Stimulated activated naive CD8-positive, alpha-beta T cell treated with anti-CD3 and anti-CD28 coated beads, Interleukin-15, Interleukin-2, amounts not matched to agents 100 ng/mL and 50 ng/mL, for 24 hours (primary cell): ENCODE data around the gene ZNF484.
A peak's percentile ranks its signal among the peaks of the same experiment; 100 is the strongest.
"Not testable (repeated sequence)": the region's sequence is repeated elsewhere in the genome, so short reads cannot be mapped to it uniquely, and the experiment has no call there.

Source experiments
- H3K27ac Mint-ChIP-seq: one replicate; pipeline ENCODE4 v1.8.0; 2021; ENCODE audit warnings: mild to moderate bottlenecking, mixed read lengths
- H3K27me3 Mint-ChIP-seq: one replicate; pipeline ENCODE4 v1.8.0; 2021; ENCODE audit warnings: mixed read lengths
- H3K36me3 Mint-ChIP-seq: one replicate; pipeline ENCODE4 v1.8.0; 2021; ENCODE audit warnings: low read depth, mixed read lengths
- H3K4me1 Mint-ChIP-seq: one replicate; pipeline ENCODE4 v1.8.0; 2021; ENCODE audit warnings: low read depth, mixed read lengths
- H3K4me3 Mint-ChIP-seq: one replicate; pipeline ENCODE4 v1.8.0; 2021; ENCODE audit warnings: mild to moderate bottlenecking, mixed read lengths
- H3K9me3 Mint-ChIP-seq: one replicate; pipeline ENCODE4 v1.8.0; 2021; ENCODE audit warnings: mixed read lengths

ZNF484 gene

DNA sequence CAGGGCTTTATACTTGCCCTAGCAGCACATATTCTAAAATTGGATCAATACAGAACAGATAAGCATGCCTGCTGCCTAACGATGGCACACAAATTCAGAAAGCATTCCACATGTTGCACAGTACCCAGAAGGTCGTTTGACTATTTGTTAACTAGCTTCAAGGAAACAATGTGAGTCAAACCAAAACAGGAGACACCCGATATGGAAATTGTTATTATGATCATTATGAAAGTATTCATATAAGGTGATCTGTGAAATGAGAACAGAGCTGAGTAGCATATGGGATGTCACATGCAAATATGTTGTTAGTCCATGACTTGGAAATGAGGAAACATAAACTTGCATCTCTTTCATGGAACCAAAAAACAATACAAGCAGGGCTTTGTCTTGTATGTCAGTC is 56.9 kb downstream of the ZNF484 start:
- H3K27me3 Mint-ChIP-seq = peaks cover 27% of the 10 kb centered on the region
- H3K4me1 Mint-ChIP-seq = peaks cover 8% of the 10 kb centered on the region
- H3K27ac Mint-ChIP-seq = peak overlapping the region; percentile 63
- no peak overlapping the region for H3K4me3 Mint-ChIP-seq
- peaks cover 7% of the 10 kb centered on the region for H3K36me3 Mint-ChIP-seq
- no peaks in the 10 kb centered on the region for H3K9me3 Mint-ChIP-seq

DNA sequence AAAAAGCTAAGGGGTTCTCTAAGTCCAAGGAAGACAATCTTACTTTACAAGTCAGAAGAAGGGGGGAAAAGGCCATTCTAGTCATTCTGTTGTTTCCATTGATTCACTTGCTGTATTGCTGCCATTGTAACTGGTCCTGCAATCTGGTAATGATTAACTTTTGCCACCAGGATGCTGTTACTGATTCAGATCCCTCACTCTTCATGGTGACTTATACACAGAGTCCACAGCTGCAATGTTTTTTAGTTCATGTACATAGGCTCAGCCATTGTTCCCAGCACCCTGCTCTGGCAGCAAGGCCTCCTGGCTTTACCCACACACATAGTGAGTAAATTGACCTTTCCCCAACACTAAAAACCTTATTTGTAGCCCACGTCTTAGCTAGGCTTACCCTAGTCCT is 57.9 kb downstream of the ZNF484 start:
- peaks cover 30% of the 10 kb centered on the region for H3K27me3 Mint-ChIP-seq
- not testable (repeated sequence) for H3K4me3 Mint-ChIP-seq, H3K4me1 Mint-ChIP-seq, H3K9me3 Mint-ChIP-seq, H3K36me3 Mint-ChIP-seq, H3K27ac Mint-ChIP-seq

GRCh38 chr9:92809629-92810326 is 68.1 kb downstream of the ZNF484 start:
- Mint-ChIP-seq H3K4me1 (peaks cover 15% of the 10 kb centered on the region), H3K27me3 (peaks cover 61% of the 10 kb centered on the region), H3K4me3 (peak overlapping the region; percentile 81)
- H3K27ac Mint-ChIP-seq, H3K9me3 Mint-ChIP-seq, H3K36me3 Mint-ChIP-seq: not testable (repeated sequence)

- no peaks in the 10 kb centered on the region for H3K9me3 Mint-ChIP-seq
- H3K27me3 Mint-ChIP-seq = peaks cover 53% of the 10 kb centered on the region
- H3K4me1 Mint-ChIP-seq = peaks cover 9% of the 10 kb centered on the region
- no peaks in the 10 kb centered on the region for H3K36me3 Mint-ChIP-seq
- H3K27ac Mint-ChIP-seq = peak overlapping the region; percentile 65
- H3K4me3 Mint-ChIP-seq = peak overlapping the region; percentile 81
Measured at GRCh38 chr9:92808726-92809451, 68.9 kb downstream of the ZNF484 start.

DNA sequence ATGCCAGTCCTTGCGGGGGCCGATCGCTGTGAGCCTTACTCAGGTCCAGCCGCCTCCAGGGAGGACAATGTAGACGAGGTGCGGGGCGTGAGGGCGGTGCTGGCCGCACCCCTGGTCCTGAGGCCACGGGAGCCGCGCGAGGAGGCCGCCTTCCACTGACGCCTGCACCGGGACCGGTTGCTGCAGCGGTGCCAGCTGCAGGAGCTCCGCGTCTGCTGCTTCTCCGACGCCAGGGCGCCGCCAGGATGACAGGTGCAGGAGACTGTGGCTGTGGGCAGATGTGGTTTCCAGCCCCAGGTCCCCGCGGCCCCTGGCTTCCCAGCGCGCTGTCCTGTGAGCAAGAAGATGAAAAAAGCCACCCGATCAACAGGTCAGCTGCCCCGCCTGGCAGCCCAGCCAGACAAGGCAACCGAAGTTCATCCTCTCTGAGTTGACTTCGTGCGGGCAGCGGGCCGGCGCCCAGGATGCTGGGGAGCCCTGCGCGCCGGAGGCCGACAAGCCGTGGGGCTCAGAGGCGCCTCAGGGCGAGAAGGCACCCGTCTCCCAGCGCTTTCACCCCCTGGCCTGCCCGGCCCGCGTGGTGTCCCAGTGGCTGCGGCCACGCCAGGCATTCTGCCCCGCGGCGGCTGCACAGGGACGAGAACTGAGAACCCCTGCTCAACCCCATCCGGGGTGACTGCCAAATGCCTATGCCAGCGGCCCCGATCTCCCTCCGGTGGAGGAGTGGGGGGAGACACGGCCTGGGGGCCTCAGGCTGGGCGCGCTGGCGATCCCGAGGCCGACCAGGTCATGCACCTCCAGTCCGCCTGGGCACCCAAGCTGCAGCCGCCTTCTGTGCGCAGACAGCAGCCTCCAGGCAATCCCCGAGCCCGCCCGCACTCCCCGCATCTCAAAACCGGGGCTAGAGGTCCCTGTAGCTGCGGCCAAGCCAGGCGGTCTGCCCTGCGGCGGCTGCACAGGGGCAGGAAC is 69.8 kb downstream of the ZNF484 start:
- no peaks in the 10 kb centered on the region for H3K36me3 Mint-ChIP-seq
- peak overlapping the region; percentile 52 for H3K4me3 Mint-ChIP-seq
- H3K9me3 Mint-ChIP-seq = no peaks in the 10 kb centered on the region
- H3K27ac Mint-ChIP-seq = no peak overlapping the region
- H3K27me3 Mint-ChIP-seq = peaks cover 45% of the 10 kb centered on the region
- peaks cover 9% of the 10 kb centered on the region for H3K4me1 Mint-ChIP-seq

DNA sequence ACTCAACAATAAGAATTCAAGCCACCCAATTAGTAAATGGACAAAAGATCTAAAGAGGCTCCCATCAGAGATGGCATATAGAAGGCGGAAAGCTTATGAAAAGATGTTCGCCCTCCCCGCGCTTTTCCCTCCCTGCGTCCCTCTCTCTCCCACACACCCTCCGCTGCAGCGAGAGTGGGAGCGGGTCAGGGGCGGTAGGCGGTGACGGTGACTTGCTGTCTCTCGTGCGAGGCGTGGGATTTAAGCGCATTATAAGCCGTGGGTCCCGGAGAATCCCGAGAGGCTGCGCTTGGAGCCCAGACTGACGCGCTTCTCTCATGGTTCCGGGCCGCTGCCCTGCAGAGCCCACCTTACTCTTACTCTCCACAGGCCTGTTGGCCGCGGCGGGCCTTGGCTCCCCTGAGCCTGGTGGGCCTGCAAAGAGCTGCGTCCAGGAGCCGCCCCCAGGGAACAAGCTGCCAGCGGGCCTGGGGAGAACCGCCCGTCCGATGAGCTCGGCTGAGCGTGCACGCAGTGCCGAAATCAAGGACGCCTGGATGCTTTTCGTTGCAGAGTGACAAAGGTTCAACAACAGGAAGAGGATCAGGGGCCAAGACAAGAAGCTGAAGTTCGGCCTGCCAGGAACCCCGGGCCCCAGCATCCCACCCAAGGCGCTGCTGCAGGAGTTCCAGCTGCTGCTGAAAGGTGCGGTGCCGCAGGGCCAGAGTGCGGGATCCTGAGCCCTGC is 70.6 kb downstream of the ZNF484 start:
- Mint-ChIP-seq H3K36me3 (no peaks in the 10 kb centered on the region), H3K9me3 (no peaks in the 10 kb centered on the region), H3K27me3 (peaks cover 43% of the 10 kb centered on the region), H3K4me3 (peak overlapping the region; percentile 27), H3K27ac (no peak overlapping the region), H3K4me1 (peaks cover 9% of the 10 kb centered on the region)

DNA sequence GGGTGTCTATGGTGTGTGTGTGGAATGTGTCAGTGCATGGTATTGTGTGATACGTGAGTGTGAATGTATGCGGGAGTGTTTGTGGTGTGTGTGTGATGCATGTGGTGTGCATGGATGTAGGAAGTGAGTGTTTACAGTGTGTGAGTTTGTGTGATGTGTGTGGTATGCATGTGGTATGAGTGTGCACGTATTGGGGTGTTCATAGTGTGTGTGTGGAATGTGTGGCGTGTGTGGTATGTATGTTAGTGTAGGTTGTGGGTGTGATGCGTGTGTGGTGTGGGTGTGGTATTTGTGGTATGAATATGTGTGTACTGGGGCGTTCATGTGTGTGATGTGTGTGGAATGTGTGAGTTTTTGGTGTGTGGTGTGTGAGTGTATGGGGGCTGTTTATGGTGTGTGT is 73.1 kb downstream of the ZNF484 start:
- Mint-ChIP-seq H3K4me3 (no peak overlapping the region), H3K4me1 (peaks cover 9% of the 10 kb centered on the region), H3K27ac (no peak overlapping the region), H3K9me3 (no peaks in the 10 kb centered on the region), H3K27me3 (peaks cover 28% of the 10 kb centered on the region), H3K36me3 (no peaks in the 10 kb centered on the region)

- Mint-ChIP-seq H3K4me1 (no peaks in the 10 kb centered on the region), H3K27me3 (peaks cover 33% of the 10 kb centered on the region), H3K27ac (no peak overlapping the region), H3K9me3 (no peaks in the 10 kb centered on the region), H3K36me3 (no peaks in the 10 kb centered on the region), H3K4me3 (no peak overlapping the region)
Measured at GRCh38 chr9:92798358-92798757, 79.5 kb downstream of the ZNF484 start.

DNA sequence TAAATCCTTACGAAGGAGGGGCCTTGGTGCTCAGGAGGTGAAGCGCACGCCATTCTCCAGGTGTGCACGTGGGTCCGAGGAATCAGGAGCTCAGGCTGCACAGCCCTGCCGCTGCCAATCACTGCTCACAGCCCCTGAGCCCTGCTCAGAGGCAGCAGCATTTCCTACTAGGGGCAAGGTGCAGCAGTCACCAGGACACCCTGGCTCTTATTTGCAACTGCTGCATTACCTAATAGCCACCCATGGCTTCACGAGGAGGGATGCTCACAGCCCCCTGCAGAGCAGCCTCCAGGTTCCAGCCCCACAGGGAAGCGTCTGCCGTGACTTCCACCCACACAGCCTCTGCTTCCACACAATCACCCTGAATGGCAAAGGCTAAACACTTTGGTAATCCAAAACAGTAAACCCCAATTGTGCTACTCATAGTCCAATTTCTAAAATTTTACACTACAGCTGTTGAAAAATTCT is 81.5 kb downstream of the ZNF484 start:
- H3K4me3 Mint-ChIP-seq, H3K36me3 Mint-ChIP-seq, H3K27ac Mint-ChIP-seq, H3K9me3 Mint-ChIP-seq, H3K4me1 Mint-ChIP-seq: not testable (repeated sequence)
- peaks cover 33% of the 10 kb centered on the region for H3K27me3 Mint-ChIP-seq

DNA sequence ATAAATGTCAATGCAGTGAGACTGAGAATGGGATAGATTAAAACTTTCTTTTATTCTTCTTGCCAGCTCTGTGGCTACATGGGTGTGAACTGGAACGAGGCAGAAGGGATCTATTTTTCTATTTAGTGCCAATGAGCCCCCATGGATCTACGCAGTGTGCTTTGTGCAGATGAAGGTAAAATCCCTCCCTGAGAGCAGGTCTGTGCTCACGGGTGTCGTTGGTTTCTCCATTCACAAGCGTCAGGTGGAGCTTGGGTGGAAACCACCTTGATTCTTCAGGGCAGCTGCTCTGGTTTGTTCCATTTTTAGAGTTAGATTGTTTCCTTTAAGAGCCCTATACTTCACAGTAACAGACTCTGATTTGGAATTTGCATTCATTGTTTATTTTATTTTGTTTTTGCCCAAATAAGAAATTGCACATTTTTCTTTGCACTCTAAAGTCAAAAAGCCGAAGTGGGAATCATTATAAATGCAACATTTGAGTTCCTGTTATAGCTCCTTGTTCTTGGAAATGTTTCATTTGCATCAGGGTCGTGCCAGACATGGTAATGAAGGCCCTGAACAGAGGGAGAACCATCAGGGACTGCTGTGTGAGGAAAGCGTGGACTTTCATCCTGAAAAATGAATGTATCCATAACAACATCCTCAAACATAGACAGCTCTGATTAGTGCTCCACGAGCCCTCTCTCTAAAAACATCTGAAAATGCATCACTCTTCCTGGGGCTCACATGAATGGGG is 82.1 kb downstream of the ZNF484 start:
- H3K27me3 Mint-ChIP-seq = peaks cover 33% of the 10 kb centered on the region
- no peaks in the 10 kb centered on the region for H3K36me3 Mint-ChIP-seq
- no peak overlapping the region for H3K27ac Mint-ChIP-seq
- no peaks in the 10 kb centered on the region for H3K9me3 Mint-ChIP-seq
- H3K4me3 Mint-ChIP-seq = no peak overlapping the region
- H3K4me1 Mint-ChIP-seq = peaks cover 5% of the 10 kb centered on the region
